GM12878 (cell line): Measurements from ENCODE around the gene CEP97.
"Not testable (repeated sequence)": the region's sequence is repeated elsewhere in the genome, so short reads cannot be mapped to it uniquely, and the experiment has no call there.

Experiments
- MEF2A ChIP-seq: IDR thresholded peaks from 2 replicates; pipeline ENCODE4 v1.6.1; 2011; ENCODE audit warnings: low read depth, mild to moderate bottlenecking, low read length, moderate library complexity; ENCODE audit not compliant: insufficient read depth
- YY1 ChIP-seq: IDR thresholded peaks from 2 replicates; pipeline ENCODE4 v1.6.1; 2011; ENCODE audit warnings: low read depth, mild to moderate bottlenecking, low read length

DNA sequence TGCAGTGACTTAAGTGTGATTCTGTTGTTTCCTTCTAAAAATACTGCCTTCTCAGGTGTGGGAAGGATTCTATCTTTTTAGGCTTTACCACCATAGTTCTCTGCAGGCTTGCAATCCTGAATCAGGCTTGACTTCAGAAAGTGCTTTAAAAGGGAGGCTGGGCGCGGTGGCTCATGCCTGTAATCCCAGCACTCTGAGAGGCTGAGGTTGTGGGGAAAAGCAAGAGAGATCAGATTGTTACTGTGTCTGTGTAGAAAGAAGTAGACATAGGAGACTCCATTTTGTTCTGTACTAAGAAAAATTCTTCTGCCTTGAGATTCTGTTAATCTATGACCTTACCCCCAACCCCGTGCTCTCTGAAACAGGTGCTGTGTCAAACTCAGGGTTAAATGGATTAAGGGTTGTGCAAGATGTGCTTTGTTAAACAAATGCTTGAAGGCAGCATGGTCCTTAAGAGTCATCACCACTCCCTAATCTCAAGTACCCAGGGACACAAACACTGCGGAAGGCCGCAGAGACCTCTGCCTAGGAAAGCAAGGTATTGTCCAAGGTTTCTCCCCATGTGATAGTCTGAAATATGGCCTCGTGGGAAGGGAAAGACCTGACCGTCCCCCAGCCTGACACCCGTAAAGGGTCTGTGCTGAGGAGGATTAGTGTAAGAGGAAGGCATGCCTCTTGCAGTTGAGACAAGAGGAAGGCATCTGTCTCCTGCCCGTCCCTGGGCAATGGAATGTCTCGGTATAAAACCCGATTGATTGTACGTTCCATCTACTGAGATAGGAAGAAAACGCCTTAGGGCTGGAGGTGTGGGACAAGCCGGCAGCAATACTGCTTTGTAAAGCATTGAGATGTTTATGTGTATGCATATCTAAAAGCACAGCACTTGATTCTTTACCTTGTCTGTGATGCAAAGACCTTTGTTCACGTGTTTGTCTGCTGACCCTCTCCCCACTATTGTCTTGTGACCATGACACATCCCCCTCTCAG lies 32.4 kb upstream of the CEP97 start:
- not testable (repeated sequence) for TF ChIP-seq YY1, MEF2A
